Measurements from ENCODE around the gene ACTG2.

Gene ACTG2

DNA sequence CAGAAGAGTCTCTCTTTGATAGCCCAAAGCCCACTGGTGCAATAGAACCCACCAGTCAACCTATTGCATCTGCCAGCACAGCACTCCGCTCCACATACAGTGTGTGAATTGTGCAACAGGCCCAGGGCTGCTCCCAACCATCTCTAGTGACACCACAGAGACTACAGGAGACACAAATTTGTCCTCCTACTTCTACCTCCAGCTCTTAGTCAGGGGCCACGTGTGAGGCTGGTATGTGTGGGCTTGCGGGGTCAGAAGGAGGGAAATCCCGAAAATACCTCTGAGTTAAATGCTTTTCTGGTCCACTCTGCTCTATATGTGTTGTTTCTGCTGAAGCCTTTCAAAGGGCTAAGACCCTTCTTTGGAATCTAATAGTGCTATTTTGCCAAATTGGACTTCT lies 51.9 kb downstream of the ACTG2 start:
- peaks cover 64% of the 10 kb centered on the region for H3K36me3 ChIP-seq (replicated peaks)

DNA sequence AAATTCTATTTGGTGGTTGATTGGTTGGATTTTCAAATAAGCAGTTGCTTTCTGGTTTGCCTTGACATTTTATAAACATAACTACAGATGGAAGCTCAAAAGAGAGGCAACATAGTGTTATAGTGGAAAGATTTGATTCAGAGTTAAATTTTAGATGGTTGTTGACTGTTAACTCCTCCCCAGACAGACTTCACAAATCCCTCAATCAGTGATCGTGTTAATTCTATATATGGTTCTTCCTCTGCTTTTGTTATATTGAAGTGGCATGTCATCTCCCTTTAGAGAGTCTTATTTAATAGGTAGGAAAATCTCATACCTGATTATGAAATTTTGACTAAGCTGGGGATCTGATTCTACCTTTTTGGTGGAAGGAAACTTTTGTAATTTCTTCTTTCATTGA lies 53.4 kb downstream of the ACTG2 start:
- DNase-seq (ENCODE audit: low spot score in 2 of 2), result no peak
- Histone ChIP-seq H3K9me3 (no peaks in the 10 kb centered on the region), H3K4me1 (peaks cover 4% of the 10 kb centered on the region), H3K27me3 (ENCODE audit: low read depth) (no peaks in the 10 kb centered on the region), H3K4me3 (no peak overlapping the region), H3K36me3 (replicated peaks) (peaks cover 72% of the 10 kb centered on the region)
- in situ Hi-C loops (cut with MboI; ENCODE audit: low sequenced_read_pairs), result no loop called here

More for the DNA sequence above, 51.9 kb downstream of the ACTG2 start:
- DNase-seq (ENCODE audit: low spot score in 2 of 2), result no peak
- H3K27me3 ChIP-seq (ENCODE audit: low read depth), result no peaks in the 10 kb centered on the region
- in situ Hi-C loops (cut with MboI; ENCODE audit: low sequenced_read_pairs), result no loop called here
- H3K4me3 ChIP-seq, result no peak overlapping the region
- peaks cover 9% of the 10 kb centered on the region for H3K4me1 ChIP-seq
- no peaks in the 10 kb centered on the region for H3K9me3 ChIP-seq

- Histone ChIP-seq H3K4me1 (no peaks in the 10 kb centered on the region; the same call in 1 of the 2 replicates), H3K9me3 (no peaks in the 10 kb centered on the region), H3K36me3 (replicated peaks) (peaks cover 73% of the 10 kb centered on the region), H3K4me3 (no peak overlapping the region), H3K27me3 (ENCODE audit: low read depth) (no peaks in the 10 kb centered on the region)
- no peak for DNase-seq (ENCODE audit: low spot score in 2 of 2)
- in situ Hi-C loops (cut with MboI; ENCODE audit: low sequenced_read_pairs), result no loop called here
Measured at GRCh38 chr2:73946666-73947065, 53.9 kb downstream of the ACTG2 start.

- Histone ChIP-seq H3K27me3 (ENCODE audit: low read depth) (no peaks in the 10 kb centered on the region), H3K36me3 (replicated peaks) (peaks cover 78% of the 10 kb centered on the region), H3K9me3 (no peaks in the 10 kb centered on the region), H3K4me1 (no peaks in the 10 kb centered on the region), H3K4me3 (no peak overlapping the region)
- DNase-seq (ENCODE audit: low spot score in 2 of 2), result no peak
- in situ Hi-C loops (cut with MboI; ENCODE audit: low sequenced_read_pairs), result no loop called here
Measured at GRCh38 chr2:73947412-73948018, 54.7 kb downstream of the ACTG2 start.

GRCh38 chr2:73949802-73950201 lies 57.0 kb downstream of the ACTG2 start:
- no peaks in the 10 kb centered on the region for H3K4me1 ChIP-seq
- H3K27me3 ChIP-seq (ENCODE audit: low read depth), result no peaks in the 10 kb centered on the region
- no peak for DNase-seq (ENCODE audit: low spot score in 2 of 2)
- in situ Hi-C loops (cut with MboI; ENCODE audit: low sequenced_read_pairs), result no loop called here
- no peaks in the 10 kb centered on the region for H3K9me3 ChIP-seq
- H3K4me3 ChIP-seq, result no peak overlapping the region
- peaks cover 90% of the 10 kb centered on the region for H3K36me3 ChIP-seq (replicated peaks)

DNA sequence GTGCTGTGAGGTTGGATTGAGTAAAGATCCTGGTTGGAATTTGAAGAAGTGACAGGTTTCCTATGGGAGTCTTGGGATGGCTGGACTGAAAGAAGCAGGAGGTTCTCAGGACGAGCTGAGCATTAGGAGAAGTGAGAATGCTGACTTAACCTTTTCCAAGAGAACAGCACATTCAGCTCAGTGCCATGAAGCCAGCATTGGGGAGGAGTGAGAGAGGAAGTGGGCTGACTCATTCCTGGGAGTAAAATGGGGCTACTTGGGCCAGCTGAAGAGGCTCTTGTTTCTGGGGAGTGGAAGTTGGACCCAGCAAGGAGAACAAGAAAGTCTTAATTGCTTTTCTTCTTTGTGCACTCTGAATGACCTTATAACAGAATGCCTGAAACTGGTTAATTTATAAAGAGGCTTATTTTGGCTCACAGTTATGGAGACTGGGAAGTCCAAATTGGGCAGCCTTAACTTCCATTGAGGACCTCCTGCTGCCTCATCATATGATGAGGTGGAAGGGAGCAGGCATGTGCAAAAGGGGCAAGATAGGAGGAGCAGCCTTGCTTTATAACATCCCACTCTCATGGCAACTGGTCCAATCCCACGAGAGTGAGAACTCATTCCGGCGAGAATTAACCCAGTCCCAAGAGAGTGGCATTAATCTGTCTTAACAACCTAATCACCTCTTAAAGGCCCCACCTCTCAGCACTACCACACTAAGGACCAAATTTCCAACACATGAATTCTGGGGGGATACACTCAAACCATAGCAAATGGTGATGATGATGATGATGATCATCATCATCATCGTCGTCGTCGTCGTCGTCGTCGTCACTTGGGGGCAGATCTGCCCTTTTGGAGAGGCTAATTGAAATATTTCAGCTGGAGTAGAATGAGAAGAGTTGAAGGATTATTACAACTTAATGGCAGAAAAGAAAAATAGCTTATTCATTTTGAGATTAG lies 60.0 kb downstream of the ACTG2 start:
- Histone ChIP-seq H3K9me3 (no peaks in the 10 kb centered on the region), H3K36me3 (replicated peaks) (peaks cover 89% of the 10 kb centered on the region), H3K27me3 (ENCODE audit: low read depth) (no peaks in the 10 kb centered on the region), H3K4me1 (no peaks in the 10 kb centered on the region), H3K4me3 (no peak overlapping the region)
- in situ Hi-C loops (cut with MboI; ENCODE audit: low sequenced_read_pairs), result no loop called here
- peak in 1 of 2 experiments; percentile 0 for DNase-seq (ENCODE audit: low spot score in 2 of 2)

DNA sequence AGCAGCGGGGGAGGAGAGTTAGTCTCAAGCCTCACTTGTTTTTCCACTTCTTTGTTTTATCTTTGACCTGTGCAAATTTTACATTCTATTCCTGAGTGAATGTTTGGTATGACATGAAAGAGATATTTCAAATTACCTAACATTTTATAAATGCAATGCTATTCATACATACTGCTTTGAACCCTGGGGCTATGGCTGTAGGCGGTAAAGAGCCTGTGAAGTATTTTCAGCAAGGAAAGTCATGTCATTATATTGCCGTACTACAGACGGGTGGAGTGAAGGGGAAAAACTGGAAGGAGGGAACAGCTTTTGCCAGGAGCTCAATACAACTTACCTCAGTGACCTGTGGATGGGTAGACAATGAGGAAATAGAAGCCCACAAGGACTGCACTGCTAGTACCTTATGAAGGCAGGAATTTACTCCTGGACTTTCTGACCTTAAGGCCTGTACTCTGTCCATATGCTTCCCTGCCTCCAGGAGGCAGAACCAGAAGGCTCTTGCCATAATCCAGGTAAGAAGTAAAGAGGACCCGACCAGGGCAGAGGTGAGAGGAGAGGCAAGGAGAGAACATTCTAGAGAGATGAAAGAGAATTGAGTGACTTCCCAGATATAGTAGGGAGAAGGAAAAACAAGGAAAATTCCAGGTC lies 63.5 kb downstream of the ACTG2 start:
- H3K4me3 ChIP-seq, result no peak overlapping the region
- peaks cover 77% of the 10 kb centered on the region for H3K36me3 ChIP-seq (replicated peaks)
- H3K9me3 ChIP-seq, result no peaks in the 10 kb centered on the region
- H3K27me3 ChIP-seq (ENCODE audit: low read depth), result no peaks in the 10 kb centered on the region
- DNase-seq (ENCODE audit: low spot score in 2 of 2), result no peak
- in situ Hi-C loops (cut with MboI; ENCODE audit: low sequenced_read_pairs), result no loop called here
- no peaks in the 10 kb centered on the region for H3K4me1 ChIP-seq

- DNase-seq (ENCODE audit: low spot score in 2 of 2), result no peak
- in situ Hi-C loops (cut with MboI; ENCODE audit: low sequenced_read_pairs), result no loop called here
- H3K36me3 ChIP-seq (replicated peaks), result peaks cover 31% of the 10 kb centered on the region
- H3K9me3 ChIP-seq, result no peaks in the 10 kb centered on the region
- H3K4me3 ChIP-seq, result no peak overlapping the region
- H3K27me3 ChIP-seq (ENCODE audit: low read depth), result no peaks in the 10 kb centered on the region
- no peaks in the 10 kb centered on the region for H3K4me1 ChIP-seq
Measured at GRCh38 chr2:73961274-73961673, 68.5 kb downstream of the ACTG2 start.

GRCh38 chr2:73961823-73962615 lies 69.2 kb downstream of the ACTG2 start:
- no peaks in the 10 kb centered on the region for H3K27me3 ChIP-seq (ENCODE audit: low read depth)
- DNase-seq (ENCODE audit: low spot score in 2 of 2), result no peak
- no peaks in the 10 kb centered on the region for H3K4me1 ChIP-seq
- peaks cover 24% of the 10 kb centered on the region for H3K36me3 ChIP-seq (replicated peaks)
- H3K4me3 ChIP-seq, result no peak overlapping the region
- in situ Hi-C loops (cut with MboI; ENCODE audit: low sequenced_read_pairs), result no loop called here
- H3K9me3 ChIP-seq, result no peaks in the 10 kb centered on the region

- Histone ChIP-seq H3K9me3 (no peaks in the 10 kb centered on the region), H3K27me3 (ENCODE audit: low read depth) (no peaks in the 10 kb centered on the region), H3K4me3 (no peak overlapping the region), H3K36me3 (replicated peaks) (peaks cover 21% of the 10 kb centered on the region), H3K4me1 (no peaks in the 10 kb centered on the region)
- in situ Hi-C loops (cut with MboI; ENCODE audit: low sequenced_read_pairs), result no loop called here
- no peak for DNase-seq (ENCODE audit: low spot score in 2 of 2)
Measured at GRCh38 chr2:73962798-73963197, 70.0 kb downstream of the ACTG2 start.

DNA sequence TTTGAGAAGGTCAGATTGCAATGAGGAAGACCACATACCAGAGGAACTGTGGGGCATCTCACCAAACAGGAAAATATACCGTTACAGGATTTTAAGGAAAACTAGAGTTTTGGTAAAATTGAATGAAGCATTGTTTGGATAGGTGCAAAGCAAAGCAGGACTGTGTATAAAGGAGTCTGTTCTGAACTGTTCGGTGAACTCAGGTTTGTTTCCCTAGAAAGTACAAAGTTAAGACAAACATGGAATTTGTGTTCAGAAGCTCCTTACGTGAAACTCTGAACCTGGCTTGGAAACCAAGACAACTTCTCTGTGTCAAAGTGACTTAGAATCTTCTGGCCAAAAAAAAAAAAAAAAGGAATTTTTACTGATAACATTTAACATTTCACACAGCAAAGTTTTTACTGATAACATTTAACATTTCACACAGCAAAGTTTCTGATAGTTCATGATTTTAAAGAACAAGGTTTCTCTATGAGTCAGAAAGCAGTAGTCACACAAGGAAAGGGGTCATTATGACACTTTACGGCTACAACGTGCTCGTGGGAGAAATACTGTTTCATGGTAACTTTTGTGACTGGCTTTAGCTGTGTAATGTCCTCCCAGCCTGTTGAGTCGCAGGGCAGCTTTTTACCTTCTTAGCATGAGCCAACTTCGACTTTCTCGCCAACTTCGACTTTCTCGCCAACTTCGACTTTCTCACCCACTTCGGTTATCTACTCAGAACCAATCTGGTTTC lies 70.7 kb downstream of the ACTG2 start:
- no peak for DNase-seq (ENCODE audit: low spot score in 2 of 2)
- in situ Hi-C loops (cut with MboI; ENCODE audit: low sequenced_read_pairs), result no loop called here
- Histone ChIP-seq H3K4me3 (no peak overlapping the region), H3K36me3 (replicated peaks) (peaks cover 13% of the 10 kb centered on the region), H3K9me3 (no peaks in the 10 kb centered on the region), H3K4me1 (no peaks in the 10 kb centered on the region), H3K27me3 (ENCODE audit: low read depth) (no peaks in the 10 kb centered on the region)

GRCh38 chr2:73964223-73964622 lies 71.4 kb downstream of the ACTG2 start:
- Histone ChIP-seq H3K4me1 (no peaks in the 10 kb centered on the region), H3K9me3 (no peaks in the 10 kb centered on the region), H3K36me3 (replicated peaks) (peaks cover 7% of the 10 kb centered on the region), H3K4me3 (no peak overlapping the region), H3K27me3 (ENCODE audit: low read depth) (no peaks in the 10 kb centered on the region)
- no peak for DNase-seq (ENCODE audit: low spot score in 2 of 2)
- in situ Hi-C loops (cut with MboI; ENCODE audit: low sequenced_read_pairs), result no loop called here

- Histone ChIP-seq H3K36me3 (replicated peaks) (no peaks in the 10 kb centered on the region), H3K27me3 (ENCODE audit: low read depth) (no peaks in the 10 kb centered on the region), H3K9me3 (no peaks in the 10 kb centered on the region), H3K4me3 (no peak overlapping the region), H3K4me1 (no peaks in the 10 kb centered on the region)
- no peak for DNase-seq (ENCODE audit: low spot score in 2 of 2)
- in situ Hi-C loops (cut with MboI; ENCODE audit: low sequenced_read_pairs), result no loop called here
Measured at GRCh38 chr2:73965053-73965452, 72.2 kb downstream of the ACTG2 start.
